HG03025 (cell line): ENCODE data around the gene FAM9C.
"Not testable (repeated sequence)": the region's sequence is repeated elsewhere in the genome, so short reads cannot be mapped to it uniquely, and the experiment has no call there.

Experiments
- ATAC-seq: cut with Tn5 transposase; IDR thresholded peaks from one replicate; pipeline ENCODE4 v1.9.1; 2021; ENCODE audit warnings: mild to moderate bottlenecking, moderate library complexity; ENCODE audit not compliant: unreplicated experiment, low FRiP score

FAM9C gene

DNA sequence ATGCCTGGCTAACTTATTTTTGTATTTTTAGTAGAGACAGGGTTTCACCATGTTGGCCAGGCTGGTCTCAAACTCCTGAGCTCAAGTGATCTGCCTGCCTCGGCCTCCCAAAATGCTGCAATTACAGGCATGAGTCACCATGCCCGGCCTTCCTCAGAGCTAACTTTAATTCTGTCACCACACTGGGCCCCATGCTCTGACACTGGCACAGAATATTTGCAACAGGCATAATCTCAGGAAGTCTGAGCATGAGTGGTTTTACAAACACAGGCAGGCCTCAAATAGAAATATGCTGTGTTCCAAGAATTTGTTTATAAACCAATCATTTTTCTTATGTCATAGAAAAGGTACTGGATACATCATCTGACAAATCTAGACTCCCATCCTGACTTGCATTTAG, 32.7 kb upstream of the FAM9C start:
- ATAC-seq, result no peak

GRCh38 chrX:13076176-13076961, 31.9 kb upstream of the FAM9C start:
- ATAC-seq, result no peak

DNA sequence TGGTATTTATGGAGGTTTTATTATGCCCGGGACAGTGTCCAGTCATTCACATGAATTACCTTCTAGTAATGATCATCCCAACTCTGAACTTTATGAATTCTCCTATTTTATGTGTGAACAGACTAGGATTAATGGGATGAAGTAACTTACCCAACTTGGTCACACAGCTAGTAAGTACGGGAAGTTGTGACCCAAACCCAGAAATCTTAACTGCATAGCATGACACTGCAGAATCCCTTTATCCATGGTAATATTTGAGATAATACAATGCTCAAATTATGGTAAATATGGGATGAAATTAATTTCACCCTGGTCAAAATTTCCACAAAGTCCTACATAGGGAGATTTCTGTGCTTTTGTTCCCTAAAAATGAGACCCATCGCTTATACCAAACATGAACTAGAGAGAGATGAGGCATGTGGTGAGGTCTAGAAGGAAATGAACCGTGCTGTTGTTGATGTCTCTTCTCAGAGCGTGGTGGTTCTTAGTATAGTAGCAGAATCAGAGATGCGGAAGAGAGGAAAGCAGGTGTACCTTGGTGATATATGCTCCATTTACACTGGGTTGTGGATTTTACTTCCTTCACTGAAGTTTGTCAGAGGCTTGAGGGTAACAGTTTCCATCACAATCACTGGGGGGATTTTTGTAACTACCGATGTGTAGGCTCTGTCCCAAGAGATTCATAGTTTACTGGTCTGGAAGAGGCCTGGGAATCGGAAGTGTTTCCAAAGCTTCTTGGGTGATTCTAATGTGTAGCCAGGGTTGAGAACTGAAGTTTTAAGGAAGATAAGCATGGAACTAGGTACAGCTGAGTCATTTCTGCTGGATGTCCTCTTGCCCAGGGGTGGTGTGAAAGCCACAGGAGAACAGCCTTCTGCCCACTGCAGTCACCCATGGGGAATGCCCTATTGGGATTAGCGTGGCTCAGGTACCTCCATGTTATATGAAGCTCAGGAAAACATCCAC, 30.2 kb upstream of the FAM9C start:
- ATAC-seq, result peak; percentile 86

GRCh38 chrX:13069771-13070416, 25.5 kb upstream of the FAM9C start:
- ATAC-seq, result no peak

DNA sequence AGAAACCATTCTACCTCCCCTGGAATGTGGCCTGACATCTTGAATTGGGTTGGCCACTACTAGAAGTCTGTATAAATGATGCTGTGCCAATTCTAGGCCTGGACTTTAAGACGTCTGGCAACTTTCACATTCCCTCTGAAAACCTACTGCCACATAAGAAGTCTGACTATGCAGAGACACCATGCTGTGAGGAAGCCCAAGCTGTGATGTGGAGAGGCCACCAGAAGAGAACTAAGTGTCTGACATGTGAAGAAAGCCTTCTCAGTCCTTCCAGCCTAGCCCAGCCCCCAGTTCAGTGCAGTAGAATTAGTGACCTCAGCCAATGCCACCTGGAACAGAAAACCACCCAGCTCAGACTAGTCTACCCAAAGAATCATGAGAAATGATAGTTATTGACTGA, 24.2 kb upstream of the FAM9C start:
- no peak for ATAC-seq

- ATAC-seq, result no peak
Observed at GRCh38 chrX:13067773-13068172, 23.4 kb upstream of the FAM9C start.

DNA sequence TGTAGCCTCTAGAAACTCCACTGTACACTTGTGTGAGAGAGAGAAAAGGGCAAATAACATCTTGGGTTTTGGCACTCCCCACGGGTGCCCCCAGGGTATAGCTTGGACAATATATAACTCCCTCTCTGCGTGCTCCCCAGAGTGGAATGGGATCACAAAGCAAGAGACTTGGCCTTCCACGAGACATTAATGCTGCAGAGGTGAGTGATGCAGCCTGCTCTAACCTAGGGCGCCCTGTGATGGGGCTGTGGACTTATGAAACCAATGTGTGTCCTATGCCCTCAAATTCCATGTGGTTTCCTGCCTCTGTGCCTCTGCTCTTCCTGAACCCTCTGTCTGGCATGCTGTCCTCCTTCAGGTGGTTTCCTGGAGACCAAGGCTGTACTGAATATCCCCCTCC, 22.0 kb upstream of the FAM9C start:
- no peak for ATAC-seq

DNA sequence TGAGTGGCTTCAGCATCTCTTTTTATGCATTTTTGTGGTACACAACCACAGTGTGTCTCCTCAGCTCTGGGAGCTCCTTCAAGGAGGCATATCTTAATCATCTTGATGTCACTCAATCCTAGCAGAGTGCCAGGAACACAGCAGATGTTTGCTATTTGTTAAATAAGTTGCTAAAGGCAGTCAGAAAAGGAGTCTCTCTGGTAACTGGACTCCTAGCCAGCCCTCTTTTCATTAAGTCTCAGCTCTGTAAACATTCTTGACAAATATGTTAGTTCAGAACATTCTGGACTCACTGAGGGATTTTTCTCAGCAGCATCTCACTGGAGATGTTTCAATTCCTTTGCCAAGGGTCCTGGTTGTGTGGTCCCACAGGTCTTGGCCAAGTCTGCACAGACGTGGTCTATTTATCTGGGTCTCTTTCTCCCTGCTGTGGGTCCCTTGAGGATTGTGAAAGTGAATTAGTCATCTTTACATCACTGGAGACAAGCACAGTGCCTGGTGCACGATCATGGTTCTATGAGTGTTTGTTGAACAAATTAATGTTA, 20.3 kb upstream of the FAM9C start:
- ATAC-seq, result no peak

DNA sequence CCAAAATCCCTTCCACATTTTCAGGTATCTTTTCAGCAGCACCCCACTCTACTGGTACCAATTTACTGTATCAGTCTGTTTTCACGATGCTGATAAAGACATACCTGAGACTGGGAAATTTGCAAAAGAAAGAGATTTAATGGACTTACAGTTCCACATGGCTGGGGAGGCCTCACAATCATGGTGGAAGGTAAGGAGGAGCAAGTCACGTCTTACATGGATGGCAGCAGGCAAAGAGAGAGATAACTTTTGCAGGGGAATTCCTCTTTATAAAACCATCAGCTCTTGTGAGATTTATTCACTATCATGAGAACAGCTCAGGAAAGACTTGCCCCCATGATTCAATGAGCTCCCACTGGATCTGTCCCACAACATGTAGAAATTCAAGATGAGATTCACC, 18.7 kb upstream of the FAM9C start:
- ATAC-seq, result not testable (repeated sequence)

- ATAC-seq, result not testable (repeated sequence)
Observed at GRCh38 chrX:13062331-13062730, 17.9 kb upstream of the FAM9C start.

- ATAC-seq, result not testable (repeated sequence)
Observed at GRCh38 chrX:13061215-13061708, 16.8 kb upstream of the FAM9C start.

- no peak for ATAC-seq
Observed at GRCh38 chrX:13059637-13060499, 15.4 kb upstream of the FAM9C start.

DNA sequence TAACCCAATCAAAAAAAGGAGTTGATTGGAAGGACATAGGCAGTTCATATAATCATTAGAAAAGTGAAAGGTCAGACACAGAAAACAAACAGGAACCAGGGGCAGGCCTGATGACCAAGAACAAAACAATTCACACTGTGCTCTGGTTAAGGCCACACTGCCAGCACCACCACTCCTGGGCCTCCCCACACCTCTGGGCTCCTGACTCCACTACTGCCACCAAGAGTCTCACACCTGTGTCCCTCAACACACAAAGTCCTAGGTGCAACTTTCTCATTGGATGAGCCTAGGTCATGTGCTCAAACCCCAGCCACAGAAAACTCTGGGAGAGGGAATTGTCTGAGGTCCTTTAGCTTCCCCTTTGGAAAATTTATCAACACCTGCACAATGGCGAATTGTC, 11.1 kb upstream of the FAM9C start:
- no peak for ATAC-seq

- no peak for ATAC-seq
Observed at GRCh38 chrX:13053171-13053570, 8.8 kb upstream of the FAM9C start.

DNA sequence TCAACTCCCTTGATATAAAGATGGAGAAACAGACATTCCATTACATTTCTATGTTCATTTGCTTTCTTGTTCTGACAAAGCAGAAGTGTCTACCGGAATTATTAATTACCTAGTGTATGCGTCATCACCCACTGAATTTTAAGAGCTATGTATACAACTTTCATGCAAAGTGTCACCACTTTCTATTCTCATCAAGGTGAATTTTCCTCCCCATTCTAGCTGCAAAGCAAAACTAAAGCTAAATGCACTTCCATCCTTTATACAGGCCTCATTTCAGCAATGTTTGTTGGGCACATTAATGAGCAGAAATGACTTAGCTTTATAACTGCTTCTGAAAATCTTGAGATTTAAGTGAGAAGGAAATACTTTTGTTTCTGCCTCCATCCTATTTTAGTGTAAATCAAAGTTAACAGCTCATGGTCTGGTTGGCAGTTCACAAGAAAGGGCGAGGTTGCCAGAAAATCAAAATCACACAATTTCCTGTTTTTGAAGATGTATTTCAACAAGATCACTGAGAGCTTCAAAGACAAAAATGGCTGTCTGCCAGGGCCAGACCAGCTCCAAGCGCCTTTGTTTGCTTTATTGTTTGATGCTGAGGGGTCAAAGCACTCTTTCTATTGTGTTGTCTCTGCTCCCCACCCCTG, 7.2 kb upstream of the FAM9C start:
- no peak for ATAC-seq

GRCh38 chrX:13051167-13051528, 6.7 kb upstream of the FAM9C start:
- no peak for ATAC-seq

DNA sequence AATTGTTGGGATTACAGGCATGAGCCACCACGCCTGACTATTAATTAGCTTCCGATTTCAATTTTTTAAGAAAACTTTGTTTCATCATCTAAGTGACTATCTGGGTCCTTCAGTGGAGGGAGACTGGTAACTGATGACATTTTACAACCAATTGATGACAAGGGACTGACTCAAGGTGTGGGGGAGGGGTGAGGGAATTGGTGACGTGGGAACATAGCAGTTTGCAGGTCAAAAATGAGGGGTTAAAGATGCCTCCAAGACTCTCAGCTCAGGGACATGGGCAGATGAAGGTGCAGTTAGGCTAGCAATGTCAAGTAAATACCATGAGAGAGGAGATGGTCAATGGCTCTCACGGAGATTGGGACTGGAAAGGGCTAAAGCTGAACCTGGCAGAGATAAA, 5.7 kb upstream of the FAM9C start:
- ATAC-seq, result no peak

DNA sequence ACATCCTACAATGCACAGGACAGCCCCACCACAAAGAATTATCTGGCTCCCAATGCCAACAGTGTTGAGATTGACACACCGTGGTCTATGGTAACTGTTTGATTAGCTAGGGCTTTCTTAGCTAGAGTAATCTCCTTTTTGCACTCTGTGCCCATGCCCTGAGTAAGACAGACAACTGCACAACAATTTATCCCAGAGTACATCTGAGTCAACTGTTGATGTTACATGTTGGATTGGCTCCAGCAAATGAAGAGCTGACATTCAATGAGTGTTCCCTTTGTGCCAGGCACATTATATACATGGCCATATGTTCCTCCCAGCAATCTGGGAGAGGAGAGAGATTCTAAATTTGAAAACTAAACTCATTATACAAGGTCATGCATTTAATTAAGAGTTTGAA, 3.9 kb upstream of the FAM9C start:
- ATAC-seq, result no peak

DNA sequence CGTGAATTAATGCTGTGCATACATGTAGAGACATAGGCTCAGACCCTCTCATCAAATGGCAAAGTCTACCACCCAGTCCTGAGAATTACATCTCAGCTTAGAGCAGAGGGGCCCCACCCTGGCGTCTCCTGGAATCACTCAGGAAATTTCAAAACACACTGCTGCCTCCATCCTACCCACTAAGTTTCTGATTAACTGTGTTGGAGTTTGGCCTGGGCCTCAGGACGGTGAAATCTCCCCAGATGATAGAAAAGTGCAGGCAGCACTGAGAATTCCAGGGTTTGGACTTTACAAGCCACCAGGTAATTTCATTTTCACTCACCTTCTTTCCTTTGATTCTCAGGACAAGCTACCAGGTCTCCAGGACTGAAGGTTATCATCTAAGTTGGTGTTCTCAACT, 3.3 kb upstream of the FAM9C start:
- no peak for ATAC-seq
